Endothelial cell of umbilical vein (primary cell): ENCODE measurements around the gene LYRM4. TPM values are rescaled to one million over a fixed set of nuclear protein-coding genes. Genes with fewer than 3 reads are reported as not detected.

Source experiments
- BruUV-seq: library from RNA; stranded (reverse); fragments of 400-500 nt; replicated peaks from 2 replicates; lab custom pipeline; 2021; lab: Mats Ljungman, UMichigan
- CTCF ChIA-PET: fragments of 300-600, 350-600 bp; sonication (Branson Sonifier 250); formaldehyde crosslinking; loops from one replicate; lab custom pipeline; 2021; ENCODE audit warnings: antibody characterized with exemption, inconsistent platforms; lab: Charles Lee
- POLR2A ChIA-PET: fragments of 300-600, 350-600 bp; sonication (Branson Sonifier 250); formaldehyde crosslinking; loops from one replicate; lab custom pipeline; 2021; ENCODE audit warnings: antibody characterized with exemption, inconsistent platforms; lab: Charles Lee
- DNase-seq: peaks from one replicate; pipeline ENCODE4 v3.0.0-alpha.2; 2011; ENCODE audit warnings: low read depth, low spot score
- FAIRE-seq: peaks from 2 replicates; lab custom pipeline; 2011; peaks lifted over from hg19 to GRCh38; lab: Jason Lieb, UNC
- H2AFZ ChIP-seq: 2 replicates; pipeline ENCODE4 v1.6.0; 2012; ENCODE audit warnings: low read depth, low read length, control low read depth, inconsistent platforms
- H3K27ac ChIP-seq: 2 replicates; pipeline ENCODE4 v1.5.1; 2011; ENCODE audit warnings: low read depth, mild to moderate bottlenecking, control low read depth, low read length, moderate library complexity; ENCODE audit not compliant: insufficient read depth
- H3K27me3 ChIP-seq, 2 experiments: 2 replicates each; pipeline versions ENCODE4 v1.6.0 to v1.6.1; 2011; ENCODE audit warnings: low read length in 2 of 2, mixed read lengths in 1 of 2; ENCODE audit not compliant: control insufficient read depth in 2 of 2, insufficient read depth in 2 of 2
- H3K36me3 ChIP-seq, 2 experiments: 2 replicates in 1 of 2; 3 replicates in 1 of 2; pipeline ENCODE4 v1.5.1; 2011; ENCODE audit warnings: low read length in 2 of 2, mild to moderate bottlenecking in 1 of 2, moderate library complexity in 1 of 2; ENCODE audit not compliant: control insufficient read depth in 2 of 2, insufficient read depth in 2 of 2; ENCODE audit errors: extremely low read depth in 1 of 2
- H3K4me1 ChIP-seq: 3 replicates; pipeline ENCODE4 v1.5.1; 2011; ENCODE audit warnings: mild to moderate bottlenecking, low read length; ENCODE audit not compliant: control insufficient read depth, insufficient read depth; ENCODE audit errors: extremely low read depth
- H3K4me2 ChIP-seq: 2 replicates; pipeline ENCODE4 v1.6.1; 2011; ENCODE audit warnings: low read length, control low read depth, mixed read lengths; ENCODE audit not compliant: insufficient read depth
- H3K4me3 ChIP-seq, 3 experiments: fragments of 200-600 bp in 1 of 3; sonication (generic), shearing (Covaris generic) in 1 of 3; replicated peaks in 1 of 3; 2 replicates each; pipeline ENCODE4 v1.5.1; 2011 to 2016; ENCODE audit warnings: control low read depth in 3 of 3, low read length in 3 of 3, mild to moderate bottlenecking in 2 of 3, inconsistent platforms in 1 of 3, low read depth in 1 of 3, moderate library complexity in 1 of 3; ENCODE audit not compliant: insufficient read depth in 1 of 3
- H3K79me2 ChIP-seq: 2 replicates; pipeline ENCODE4 v1.6.0; 2012; ENCODE audit warnings: low read length, inconsistent platforms; ENCODE audit not compliant: control insufficient read depth, insufficient read depth
- H3K9ac ChIP-seq: replicated peaks from 2 replicates; pipeline ENCODE3; 2011; ENCODE audit warnings: low read length, control low read depth; ENCODE audit not compliant: insufficient read depth; ENCODE audit errors: extremely low read depth
- H3K9me1 ChIP-seq: replicated peaks from 3 replicates; pipeline ENCODE4 v1.6.0; 2011; ENCODE audit warnings: mild to moderate bottlenecking, low read length; ENCODE audit not compliant: control insufficient read depth, insufficient read depth; ENCODE audit errors: extremely low read depth
- H3K9me3 ChIP-seq: replicated peaks from 2 replicates; pipeline ENCODE4 v1.5.1; 2012; ENCODE audit warnings: low read length, inconsistent platforms; ENCODE audit not compliant: control insufficient read depth, insufficient read depth
- H4K20me1 ChIP-seq: replicated peaks from 2 replicates; pipeline ENCODE3; 2011; ENCODE audit warnings: mild to moderate bottlenecking, low read length; ENCODE audit not compliant: control insufficient read depth, insufficient read depth; ENCODE audit errors: extremely low read depth
- EZH2 ChIP-seq: IDR thresholded peaks from 2 replicates; pipeline ENCODE4 v1.6.1; 2012; ENCODE audit warnings: borderline replicate concordance, low read depth, mild to moderate bottlenecking, moderate library complexity, low read length, inconsistent platforms; ENCODE audit not compliant: severe bottlenecking
- FOS ChIP-seq: IDR thresholded peaks from 2 replicates; pipeline ENCODE4 v1.6.1; 2011; ENCODE audit warnings: mild to moderate bottlenecking, low read length, moderate library complexity, borderline replicate concordance; ENCODE audit not compliant: insufficient read depth
- GATA2 ChIP-seq: IDR thresholded peaks from 2 replicates; pipeline ENCODE4 v1.7.0; 2011; ENCODE audit warnings: low read depth, mild to moderate bottlenecking, moderate library complexity, mixed read lengths, low read length; ENCODE audit not compliant: insufficient read length, insufficient read depth
- JUN ChIP-seq: IDR thresholded peaks from 2 replicates; pipeline ENCODE4 v1.6.1; 2011; ENCODE audit warnings: borderline replicate concordance, low read depth; ENCODE audit not compliant: insufficient read length, insufficient read depth
- MYC ChIP-seq: IDR thresholded peaks from one replicate; pipeline ENCODE4 v1.6.1; 2011; ENCODE audit warnings: mild to moderate bottlenecking, low read depth, low read length
- POLR2A ChIP-seq: IDR thresholded peaks from 2 replicates; pipeline ENCODE4 v1.6.1; 2012; ENCODE audit warnings: low read depth, mild to moderate bottlenecking, control low read depth, low read length
- POLR2AphosphoS5 ChIP-seq: IDR thresholded peaks from 2 replicates; pipeline ENCODE4 v1.6.1; 2012; ENCODE audit warnings: low read depth, mild to moderate bottlenecking, control low read depth, low read length, moderate library complexity; ENCODE audit not compliant: insufficient read depth
- dilution Hi-C: fragments of 300-500 bp; cut with MboI; formaldehyde crosslinking; loops from one replicate; pipeline ENCODE4 v1.15.0; 2019; ENCODE audit warnings: low sequenced_read_pairs; ENCODE audit not compliant: extremely low pct_ligation_motif_present
- intact Hi-C: fragments of 100-400 bp; cut with micrococcal nuclease; formaldehyde crosslinking; loops from one replicate; pipeline ENCODE4 v1.10.0; 2022
- polyA plus RNA-seq, 4 experiments: library from polyadenylated mRNA; depleted of rRNA in 3 of 4; stranded (reverse) in 3 of 4; unstranded in 1 of 4; fragments of >200 nt; gene quantifications; 2 replicates each; pipeline versions ENCODE4 v1.2.1 to v1.2.3, GENCODE V29; 2011 to 2012; ENCODE audit warnings: missing spikeins in 1 of 4
- total RNA-seq: library from RNA; stranded (reverse); gene quantifications from 2 replicates; pipeline ENCODE4 v1.2.3, GENCODE V29; 2021
- TF ChIP-seq, protein P1 (sequence below), 2 donors: IDR thresholded peaks; 1 replicate in 1 of 2; 2 replicates in 1 of 2; pipeline ENCODE4 v1.5.1; 2011; ENCODE audit warnings: low read length in 2 of 2, mild to moderate bottlenecking in 2 of 2, moderate library complexity in 2 of 2, control low read depth in 1 of 2, inconsistent platforms in 1 of 2, low read depth in 1 of 2; ENCODE audit not compliant: insufficient read depth in 1 of 2; ENCODE audit errors: extremely low read depth in 1 of 2
- TF ChIP-seq, protein P2 (sequence below): IDR thresholded peaks from 2 replicates; pipeline ENCODE4 v1.6.1; 2011; ENCODE audit not compliant: insufficient read depth, insufficient read length

The LYRM4 gene
- total and polyA plus RNA-seq, 2 donors (not counting 3 experiments of a cell fraction or from before 2014, with no cell fraction given), result 39.5 to 44.0 TPM

DNA sequence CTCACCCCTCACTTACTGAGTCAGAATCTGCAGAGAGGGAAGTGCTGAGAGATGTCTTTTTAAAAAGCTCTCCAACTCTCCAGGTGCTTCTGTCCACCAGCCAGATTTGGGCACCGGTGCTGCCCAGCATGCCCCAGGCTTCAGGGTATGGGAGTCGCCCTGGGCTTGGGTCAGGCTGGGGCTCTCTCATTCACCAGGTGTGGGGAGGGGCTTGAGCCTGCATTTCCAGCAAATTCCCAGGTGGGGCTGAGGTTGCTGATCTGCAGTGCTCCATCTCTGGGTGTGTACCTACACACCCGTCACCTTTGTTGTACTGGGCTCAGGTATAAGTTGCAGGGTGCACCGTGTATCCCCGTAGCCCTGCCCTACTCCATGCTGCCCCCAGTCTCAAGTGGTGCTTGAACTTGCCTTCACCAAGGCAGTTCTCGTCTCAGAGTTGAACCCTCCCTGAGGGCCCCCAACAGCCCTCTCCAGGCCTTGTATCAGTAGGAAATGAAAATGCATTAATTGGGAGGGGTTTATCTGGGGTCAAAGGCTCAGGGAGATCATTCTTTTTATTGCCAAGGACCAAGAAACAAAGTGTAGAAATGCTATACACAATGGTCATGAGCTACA, 152.1 kb downstream of the LYRM4 start:
- no peak for TF ChIP-seq POLR2AphosphoS5
- TF ChIP-seq JUN, result no peak
- no peak for TF ChIP-seq FOS
- TF ChIP-seq, protein P1, sequence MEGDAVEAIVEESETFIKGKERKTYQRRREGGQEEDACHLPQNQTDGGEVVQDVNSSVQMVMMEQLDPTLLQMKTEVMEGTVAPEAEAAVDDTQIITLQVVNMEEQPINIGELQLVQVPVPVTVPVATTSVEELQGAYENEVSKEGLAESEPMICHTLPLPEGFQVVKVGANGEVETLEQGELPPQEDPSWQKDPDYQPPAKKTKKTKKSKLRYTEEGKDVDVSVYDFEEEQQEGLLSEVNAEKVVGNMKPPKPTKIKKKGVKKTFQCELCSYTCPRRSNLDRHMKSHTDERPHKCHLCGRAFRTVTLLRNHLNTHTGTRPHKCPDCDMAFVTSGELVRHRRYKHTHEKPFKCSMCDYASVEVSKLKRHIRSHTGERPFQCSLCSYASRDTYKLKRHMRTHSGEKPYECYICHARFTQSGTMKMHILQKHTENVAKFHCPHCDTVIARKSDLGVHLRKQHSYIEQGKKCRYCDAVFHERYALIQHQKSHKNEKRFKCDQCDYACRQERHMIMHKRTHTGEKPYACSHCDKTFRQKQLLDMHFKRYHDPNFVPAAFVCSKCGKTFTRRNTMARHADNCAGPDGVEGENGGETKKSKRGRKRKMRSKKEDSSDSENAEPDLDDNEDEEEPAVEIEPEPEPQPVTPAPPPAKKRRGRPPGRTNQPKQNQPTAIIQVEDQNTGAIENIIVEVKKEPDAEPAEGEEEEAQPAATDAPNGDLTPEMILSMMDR (IDR thresholded peaks at IDR 0.05; ENCODE audit: extremely low read depth in 1 of 2, insufficient read depth in 1 of 2, low read depth in 1 of 2, low read length in 2 of 2), result no peak
- no peak for TF ChIP-seq MYC
- TF ChIP-seq, protein P2, sequence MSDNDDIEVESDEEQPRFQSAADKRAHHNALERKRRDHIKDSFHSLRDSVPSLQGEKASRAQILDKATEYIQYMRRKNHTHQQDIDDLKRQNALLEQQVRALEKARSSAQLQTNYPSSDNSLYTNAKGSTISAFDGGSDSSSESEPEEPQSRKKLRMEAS, result no peak
- TF ChIP-seq GATA2, result no peak
- no peak for TF ChIP-seq POLR2A
- TF ChIP-seq EZH2, result no peak
- H3K9me3 ChIP-seq, result no peaks in the 10 kb centered on the region
- FAIRE-seq (no peak), DNase-seq (no peak)
- no peak overlapping the region for H3K9ac ChIP-seq
- H3K27ac ChIP-seq, result no peak overlapping the region
- H3K9me1 ChIP-seq, result no peaks in the 10 kb centered on the region
- no peaks in the 10 kb centered on the region for H4K20me1 ChIP-seq
- H3K4me3 ChIP-seq, result no peak overlapping the region
- intact Hi-C loops, result no loop called here
- H3K4me1 ChIP-seq, result no peaks in the 10 kb centered on the region
- dilution Hi-C loops, result no loop called here
- H3K4me2 ChIP-seq, result no peak overlapping the region
- H3K27me3 ChIP-seq, result no peaks in the 10 kb centered on the region
- ChIA-PET POLR2A (no interaction called here), CTCF (no interaction called here)
- H2AFZ ChIP-seq, result no peak overlapping the region
- H3K36me3 ChIP-seq, result no peaks in the 10 kb centered on the region
- no TSS peak for BruUV-seq
- no peaks in the 10 kb centered on the region for H3K79me2 ChIP-seq
